Glomerular visceral epithelial cell (primary cell): Measurements from ENCODE around the gene RAPSN.

Experiments used
- DNase-seq: peaks from one replicate; pipeline ENCODE4 v3.0.0-alpha.2; 2016; ENCODE audit errors: extremely low spot score

Gene RAPSN

GRCh38 chr11:47390422-47390760 is 58.5 kb downstream of the RAPSN start:
- DNase-seq, result no peak

GRCh38 chr11:47389577-47390421 is 59.1 kb downstream of the RAPSN start:
- no peak for DNase-seq

- no peak for DNase-seq
Observed at GRCh38 chr11:47388697-47389576, 60.0 kb downstream of the RAPSN start.

GRCh38 chr11:47387944-47388696 is 60.8 kb downstream of the RAPSN start:
- DNase-seq, result no peak
